Gastrocnemius medialis (tissue), 4 donors: ENCODE measurements around the gene NFYA.

Experiments used
- CTCF ChIP-seq, 5 experiments: fragments of 450-650 bp in 3 of 5; fragments of 200-600 bp in 2 of 5; sonication (generic) in 2 of 5; IDR thresholded peaks in 4 of 5; conservative IDR thresholded peaks in 1 of 5; 1 replicate in 4 of 5; 2 replicates in 1 of 5; pipeline ENCODE4 v1.5.1; 2016 to 2019; ENCODE audit warnings: antibody characterized with exemption in 5 of 5, mild to moderate bottlenecking in 3 of 5, moderate library complexity in 3 of 5
- POLR2A ChIP-seq, 2 donors: fragments of 450-650 bp; IDR thresholded peaks; one replicate each; pipeline ENCODE4 v1.6.1; 2017; ENCODE audit warnings: antibody characterized with exemption in 2 of 2, mild to moderate bottlenecking in 2 of 2, moderate library complexity in 2 of 2

GRCh38 chr6:41135062-41135832 lies 62.5 kb downstream of the NFYA start:
- TF ChIP-seq CTCF (IDR thresholded peaks at IDR 0.05 in 4 of 5, conservative IDR thresholded peaks at IDR 0.05 in 1 of 5) (no peak), POLR2A (IDR thresholded peaks at IDR 0.05) (no peak)
